T-helper 1 cell (primary cell): ENCODE measurements around the gene TRAPPC5.

Experiments
- DNase-seq, 5 donors: peaks; one replicate each; pipeline ENCODE4 v3.0.0-alpha.2; 2012 to 2020

Gene TRAPPC5

GRCh38 chr19:7676854-7677253, 3.8 kb upstream of the TRAPPC5 start, which contains the start of gene MCEMP1:
MCEMP1 (plus strand) TSS chr19:7677090; CDS start chr19:7677121, 31 bp downstream.
- no peak for DNase-seq

DNA sequence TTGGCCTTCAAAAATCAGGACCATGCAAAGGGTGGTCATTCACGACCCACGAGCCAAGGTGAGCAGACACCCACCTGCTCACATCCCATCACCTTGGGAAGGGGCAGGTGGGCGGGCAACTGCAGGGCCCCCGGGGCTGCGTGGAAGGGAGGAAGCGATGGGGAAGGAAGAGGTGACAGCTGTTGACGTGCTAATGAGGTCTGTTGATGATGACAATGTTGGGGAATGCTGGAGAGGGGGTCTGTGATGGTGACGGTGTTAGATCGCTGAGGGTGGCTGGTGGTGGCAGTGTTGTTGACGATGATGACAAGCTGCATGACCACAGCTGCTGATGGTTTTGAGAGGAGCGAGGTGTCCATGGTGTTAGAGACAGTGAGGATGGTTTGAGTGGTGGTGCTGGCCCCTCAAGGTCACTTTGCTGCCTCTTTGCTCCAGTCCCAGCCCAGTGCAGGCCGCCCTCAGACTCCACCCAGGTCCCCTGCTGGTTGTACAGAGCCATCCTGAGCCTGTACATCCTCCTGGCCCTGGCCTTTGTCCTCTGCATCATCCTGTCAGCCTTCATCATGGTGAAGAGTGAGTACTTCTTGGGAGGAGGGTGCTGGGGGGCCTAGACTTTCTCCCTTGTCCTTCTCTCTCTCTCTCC, 2.8 kb upstream of the TRAPPC5 start:
- no peak for DNase-seq

DNA sequence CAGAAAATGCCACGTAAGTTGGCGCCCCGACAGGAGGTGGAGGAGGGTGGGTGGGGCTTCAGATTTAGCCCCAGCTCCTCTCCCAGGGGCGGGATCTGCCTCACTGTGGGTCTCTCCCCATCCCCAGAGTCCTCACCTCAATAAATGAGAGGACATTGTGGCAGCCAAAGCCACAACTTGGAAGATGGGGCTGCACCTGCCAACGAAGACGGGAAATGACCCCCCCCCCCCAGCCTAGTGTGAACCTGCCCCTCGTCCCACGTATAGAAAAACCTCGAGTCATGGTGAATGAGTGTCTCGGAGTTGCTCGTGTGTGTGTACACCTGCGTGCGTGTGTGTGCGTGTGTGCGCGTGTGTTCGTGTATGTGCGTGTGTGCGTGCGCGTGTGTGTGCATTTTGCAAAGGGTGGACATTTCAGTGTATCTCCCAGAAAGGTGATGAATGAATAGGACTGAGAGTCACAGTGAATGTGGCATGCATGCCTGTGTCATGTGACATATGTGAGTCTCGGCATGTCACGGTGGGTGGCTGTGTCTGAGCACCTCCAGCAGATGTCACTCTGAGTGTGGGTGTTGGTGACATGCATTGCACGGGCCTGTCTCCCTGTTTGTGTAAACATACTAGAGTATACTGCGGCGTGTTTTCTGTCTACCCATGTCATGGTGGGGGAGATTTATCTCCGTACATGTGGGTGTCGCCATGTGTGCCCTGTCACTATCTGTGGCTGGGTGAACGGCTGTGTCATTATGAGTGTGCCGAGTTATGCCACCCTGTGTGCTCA, 1.5 kb upstream of the TRAPPC5 start:
- peak; percentile 36 to 72 (median 63) for DNase-seq

GRCh38 chr19:7679771-7680605, 645 bp upstream of the TRAPPC5 start:
- DNase-seq, result no peak

DNA sequence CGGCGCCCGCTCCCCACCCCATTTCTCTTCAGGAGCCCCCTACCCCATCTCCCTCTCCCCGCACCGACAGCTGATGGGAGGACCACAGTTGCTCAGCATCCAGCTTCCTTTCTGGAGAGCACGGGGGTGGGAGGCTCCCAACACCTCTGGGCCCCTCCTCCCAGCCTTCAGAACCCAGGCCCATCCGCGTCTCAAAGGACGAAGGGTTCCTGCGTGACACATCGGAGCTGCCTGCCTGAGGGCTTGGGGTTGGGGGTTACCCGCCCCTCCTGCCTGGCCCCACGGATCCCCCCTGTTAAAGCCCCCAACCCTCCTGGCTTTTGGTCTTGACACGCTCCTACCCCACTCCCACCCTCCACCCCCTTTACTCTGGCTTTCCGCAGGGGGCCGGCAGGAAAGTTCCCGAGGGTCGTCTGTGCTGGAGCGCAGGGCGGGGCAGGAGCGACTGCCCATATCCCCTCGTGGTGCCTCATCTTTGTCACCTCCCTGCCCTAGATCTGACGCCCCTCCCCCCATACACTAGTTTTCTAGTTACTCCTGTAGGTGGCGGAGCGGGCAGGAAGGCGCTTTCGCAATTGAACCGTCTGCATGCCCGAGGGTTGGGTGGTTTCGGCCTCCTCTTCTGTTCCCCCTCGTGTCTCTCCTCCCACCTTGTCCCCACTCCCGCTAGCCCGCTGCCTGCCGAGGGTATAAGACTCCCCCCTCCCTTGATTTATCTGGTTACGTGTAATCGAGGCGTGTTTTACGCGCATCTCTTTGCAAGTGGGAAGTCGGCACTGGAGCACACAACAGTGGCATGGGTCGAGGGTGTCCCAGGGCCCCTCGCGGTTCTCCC, 924 bp downstream of the TRAPPC5 start:
- DNase-seq, result peak; percentile 60 to 86 (median 79)

- no peak for DNase-seq
Observed at GRCh38 chr19:7682175-7682855, 1.7 kb downstream of the TRAPPC5 start.

DNA sequence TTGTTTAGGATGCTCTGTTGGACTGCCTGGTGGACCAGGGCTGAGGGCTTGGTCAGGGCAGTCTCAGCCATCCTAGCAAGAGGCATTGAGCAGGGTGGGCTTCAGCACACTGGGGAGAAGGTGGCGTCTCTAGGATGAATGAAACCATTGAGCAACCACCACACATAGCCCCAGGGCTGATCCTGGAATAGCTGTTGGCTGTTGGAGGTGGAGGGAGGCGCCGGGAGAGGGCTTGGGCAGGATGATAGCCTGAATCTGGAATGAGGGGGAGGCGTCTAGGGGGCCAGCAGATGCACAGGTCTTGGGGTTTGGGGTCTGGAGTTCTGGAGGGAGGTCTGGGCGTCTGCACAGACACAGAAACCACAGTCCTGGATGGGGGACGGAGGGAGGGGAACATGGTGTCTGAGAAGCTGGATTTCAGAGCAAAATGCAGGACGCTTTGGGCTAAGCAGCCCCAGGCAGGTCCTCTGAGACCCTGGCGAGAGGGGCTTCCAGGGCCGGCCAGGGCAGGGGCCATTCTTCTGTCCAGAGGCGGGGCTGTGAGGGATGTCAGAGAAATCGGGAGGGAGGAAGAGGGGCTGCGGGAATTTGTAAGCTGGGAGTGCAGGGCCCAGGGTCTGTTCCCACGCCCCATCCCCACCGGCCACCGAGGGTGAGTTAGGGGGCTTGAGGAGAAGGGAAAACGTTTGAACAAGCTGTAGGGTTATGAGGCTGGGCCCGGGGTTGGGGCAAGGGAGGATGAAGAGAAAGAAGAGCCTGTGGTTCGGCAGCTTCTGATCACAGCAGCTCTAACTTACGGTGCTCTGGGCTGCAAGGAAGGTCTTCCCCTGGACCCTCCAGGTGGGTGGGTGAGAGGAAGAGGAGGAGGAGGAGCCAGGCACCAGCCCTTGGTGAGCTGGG, 5.2 kb downstream of the TRAPPC5 start:
- no peak for DNase-seq

GRCh38 chr19:7687177-7687576, 6.5 kb downstream of the TRAPPC5 start:
- DNase-seq, result no peak

- DNase-seq, result no peak
Observed at GRCh38 chr19:7689165-7689564, 8.5 kb downstream of the TRAPPC5 start.

DNA sequence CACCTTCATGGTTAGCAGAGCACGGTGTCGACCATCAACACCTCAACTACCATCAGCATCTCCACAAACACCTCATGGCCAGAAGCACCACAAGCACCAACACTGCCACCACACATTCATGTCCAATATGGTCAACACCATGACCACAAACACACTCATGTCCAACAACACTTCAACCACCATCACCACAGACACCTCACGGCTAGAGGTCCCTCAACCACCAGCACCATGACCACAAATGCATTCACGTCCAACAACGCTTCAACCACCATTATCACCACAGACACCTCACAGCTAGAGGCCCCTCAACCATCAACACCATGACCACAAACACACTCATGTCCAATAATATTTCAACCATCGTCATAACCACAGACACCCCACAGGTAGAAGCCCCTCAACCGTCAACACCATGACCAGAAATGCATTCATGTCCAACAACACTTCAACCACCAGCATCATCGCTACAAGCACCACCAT, 10.2 kb downstream of the TRAPPC5 start:
- DNase-seq, result no peak

- DNase-seq, result peak in 1 of 5 donors; percentile 34
Observed at GRCh38 chr19:7691497-7691896, 10.9 kb downstream of the TRAPPC5 start.

- DNase-seq, result peak in 1 of 5 donors; percentile 27
Observed at GRCh38 chr19:7692417-7693088, 11.9 kb downstream of the TRAPPC5 start.

DNA sequence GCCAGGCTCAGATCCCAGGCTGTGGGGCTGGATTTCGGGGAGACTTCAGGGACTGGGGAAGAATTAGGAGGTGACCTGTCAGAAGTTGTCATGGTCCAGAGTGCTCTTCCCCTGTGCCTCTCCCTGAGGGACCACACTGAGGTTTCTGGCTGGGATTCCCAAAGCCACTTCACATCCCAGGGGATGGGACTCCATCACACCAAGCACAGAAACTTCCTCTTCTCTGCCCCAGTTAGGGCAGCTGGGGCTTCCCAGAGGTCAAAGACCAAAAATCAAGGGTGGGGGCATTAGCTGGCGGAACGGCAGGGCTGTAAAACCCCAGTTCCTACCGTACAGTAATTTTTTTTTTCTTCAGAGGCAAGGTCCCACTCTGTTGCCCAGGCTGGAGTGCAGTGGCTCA, 13.9 kb downstream of the TRAPPC5 start:
- DNase-seq, result no peak

DNA sequence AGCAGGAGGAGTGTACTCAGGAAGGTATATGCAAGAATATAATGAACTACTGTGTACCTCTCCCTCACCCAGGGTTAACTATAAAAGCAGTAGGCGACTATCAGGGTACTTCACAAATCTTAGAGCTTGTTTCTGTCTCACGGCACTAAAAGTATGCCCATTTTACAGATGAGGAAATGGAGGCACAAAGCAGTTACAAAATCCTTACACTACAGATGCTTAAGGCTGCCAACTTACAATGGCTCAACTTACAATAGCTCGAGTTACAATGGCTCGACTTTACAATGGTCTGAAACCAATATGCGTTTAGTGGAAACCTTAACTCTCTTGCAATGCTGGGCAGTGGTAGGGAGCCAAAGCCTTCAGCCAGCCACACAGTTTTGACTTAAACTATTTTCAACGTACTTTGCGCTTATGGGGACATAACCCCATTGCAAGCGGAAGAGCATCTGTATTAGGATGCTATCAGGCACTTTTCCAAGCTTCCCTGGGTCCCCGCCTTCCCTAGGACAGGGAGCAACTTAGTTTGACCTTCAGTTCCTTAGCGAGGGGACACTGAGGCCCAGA, 17.2 kb downstream of the TRAPPC5 start:
- no peak for DNase-seq

GRCh38 chr19:7698583-7698982, 17.9 kb downstream of the TRAPPC5 start:
- DNase-seq, result no peak

- DNase-seq, result no peak
Observed at GRCh38 chr19:7699003-7699402, 18.4 kb downstream of the TRAPPC5 start.

DNA sequence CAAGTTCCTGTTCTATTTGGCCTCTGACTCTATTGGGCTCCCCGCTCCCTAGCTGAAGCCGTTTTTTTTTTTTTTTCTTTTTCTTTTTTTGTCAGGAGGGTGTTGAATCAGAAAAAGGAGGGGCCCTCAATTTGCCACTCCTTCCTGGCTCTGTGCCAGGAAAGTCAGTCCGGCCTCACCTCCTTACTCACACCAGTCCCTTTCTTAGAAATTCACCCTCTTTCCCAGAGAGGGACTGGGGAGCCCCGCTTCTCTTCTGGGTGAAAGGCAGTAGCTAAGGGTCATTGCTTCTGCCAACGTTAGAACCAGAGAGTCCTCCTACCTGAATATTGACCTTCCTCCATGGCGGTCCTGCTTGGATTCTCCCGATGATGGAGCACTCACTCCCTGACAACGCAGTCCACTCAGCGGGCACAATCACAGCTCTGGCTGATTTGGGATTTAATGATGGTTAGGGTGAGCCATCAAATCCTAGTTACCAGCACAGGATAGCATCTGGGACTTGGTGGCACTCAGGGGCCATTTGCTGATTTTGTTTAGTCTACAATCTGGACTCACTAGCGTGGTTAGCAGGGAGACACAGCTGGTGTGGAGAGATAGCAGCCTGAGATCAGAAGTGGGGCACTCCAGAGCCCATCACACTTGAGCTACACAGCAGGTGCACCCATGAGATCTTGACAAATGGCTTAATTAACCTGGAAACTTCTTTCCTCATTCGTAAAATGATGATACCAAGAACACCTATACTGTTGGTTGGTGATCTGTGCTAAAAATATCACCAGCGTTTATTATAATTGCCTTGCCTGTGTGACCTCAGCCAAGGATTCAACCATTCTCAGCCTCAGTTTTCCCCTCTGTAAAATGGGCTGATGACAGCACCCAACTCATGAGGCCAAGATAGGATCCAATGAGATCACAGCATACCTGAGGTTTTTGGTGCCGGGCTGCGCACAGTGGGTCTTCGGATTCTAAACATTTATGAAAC, 19.1 kb downstream of the TRAPPC5 start:
- peak in 1 of 5 donors; percentile 35 for DNase-seq

- DNase-seq, result no peak
Observed at GRCh38 chr19:7701049-7701653, 20.5 kb downstream of the TRAPPC5 start.
